IMR-90 (cell line): Measurements from ENCODE around the gene PTGR3. TPM values are rescaled to one million over a fixed set of nuclear protein-coding genes. Genes with fewer than 3 reads are reported as not detected.

Source experiments
- ATAC-seq: fragments of 200-7000 bp; cut with Tn5 transposase; 2 replicates; pipeline ENCODE4 v1.9.1; 2020; ENCODE audit warnings: low read depth, mild to moderate bottlenecking, moderate library complexity
- BruUV-seq: library from RNA; stranded (reverse); fragments of 400-500 nt; replicated peaks from 2 replicates; lab custom pipeline; 2021; lab: Mats Ljungman, UMichigan
- CTCF ChIA-PET: fragments of 300-600 bp; formaldehyde crosslinking; extraction: SDS; loops from one replicate; lab custom pipeline; 2021; ENCODE audit warnings: antibody characterized with exemption; lab: Yijun Ruan, JAX
- POLR2A ChIA-PET: fragments of 300-600 bp; sonication (Branson Sonifier 250); formaldehyde crosslinking; loops from one replicate; lab custom pipeline; 2022; ENCODE audit warnings: antibody characterized with exemption; ENCODE audit not compliant: unreplicated experiment; lab: Charles Lee
- DNase-seq: peaks from one replicate; pipeline ENCODE4 v3.0.0; 2013
- H2AFZ ChIP-seq: replicated peaks from 2 replicates; pipeline ENCODE3; 2013; ENCODE audit warnings: low read length, mild to moderate bottlenecking; ENCODE audit not compliant: poor library complexity
- H2AK5ac ChIP-seq: 2 replicates; pipeline ENCODE4 v1.6.1; 2013; ENCODE audit warnings: low read depth, low read length, inconsistent platforms
- H2AK9ac ChIP-seq: replicated peaks from 2 replicates; pipeline ENCODE3; 2013; ENCODE audit warnings: mild to moderate bottlenecking, low read depth, low read length, moderate library complexity; ENCODE audit not compliant: poor library complexity
- H2BK120ac ChIP-seq: 2 replicates; pipeline ENCODE4 v1.6.1; 2013; ENCODE audit warnings: low read depth, low read length, inconsistent platforms
- H2BK15ac ChIP-seq: 3 replicates; pipeline ENCODE4 v1.6.1; 2013; ENCODE audit warnings: low read depth, low read length, inconsistent platforms
- H2BK20ac ChIP-seq: 2 replicates; pipeline ENCODE4 v1.6.1; 2013; ENCODE audit warnings: low read depth, mild to moderate bottlenecking, inconsistent platforms, low read length, moderate library complexity
- H2BK5ac ChIP-seq: 2 replicates; pipeline ENCODE4 v1.6.1; 2013; ENCODE audit warnings: mild to moderate bottlenecking, low read depth, low read length, inconsistent platforms; ENCODE audit not compliant: poor library complexity, severe bottlenecking
- H3K14ac ChIP-seq: replicated peaks from 2 replicates; pipeline ENCODE4 v1.6.1; 2013; ENCODE audit warnings: low read depth, low read length, inconsistent platforms
- H3K18ac ChIP-seq: 2 replicates; pipeline ENCODE4 v1.6.1; 2013; ENCODE audit warnings: low read depth, low read length, control low read depth
- H3K23ac ChIP-seq: 2 replicates; pipeline ENCODE4 v1.6.1; 2013; ENCODE audit warnings: low read depth, low read length, inconsistent platforms
- H3K27ac ChIP-seq: 2 replicates; pipeline ENCODE4 v1.5.1; 2013; ENCODE audit warnings: mild to moderate bottlenecking, control low read depth, low read length; ENCODE audit not compliant: insufficient read depth
- H3K27me3 ChIP-seq: 2 replicates; pipeline ENCODE4 v1.6.1; 2013; ENCODE audit warnings: low read length; ENCODE audit not compliant: control insufficient read depth, insufficient read depth
- H3K36me3 ChIP-seq: 2 replicates; pipeline ENCODE4 v1.6.1; 2013; ENCODE audit warnings: low read length, mixed read lengths; ENCODE audit not compliant: control insufficient read depth, insufficient read depth
- H3K4ac ChIP-seq: 2 replicates; pipeline ENCODE4 v1.6.1; 2013; ENCODE audit warnings: low read depth, low read length, inconsistent platforms
- H3K4me1 ChIP-seq: 2 replicates; pipeline ENCODE4 v1.6.1; 2013; ENCODE audit warnings: low read length, mixed read lengths; ENCODE audit not compliant: control insufficient read depth, insufficient read depth
- H3K4me2 ChIP-seq: 2 replicates; pipeline ENCODE4 v1.6.1; 2013; ENCODE audit warnings: low read depth, mild to moderate bottlenecking, control low read depth, low read length, moderate library complexity
- H3K4me3 ChIP-seq: 2 replicates; pipeline ENCODE4 v1.5.1; 2013; ENCODE audit warnings: low read depth, mild to moderate bottlenecking, control low read depth, low read length, moderate library complexity; ENCODE audit not compliant: insufficient read depth
- H3K56ac ChIP-seq: 2 replicates; pipeline ENCODE4 v1.6.1; 2013; ENCODE audit warnings: low read length, inconsistent platforms; ENCODE audit not compliant: insufficient read depth; ENCODE audit errors: extremely low read depth
- H3K79me1 ChIP-seq, 2 experiments: 2 replicates each; pipeline ENCODE4 v1.6.1; 2013; ENCODE audit warnings: low read length in 2 of 2, inconsistent platforms in 1 of 2, low read depth in 1 of 2
- H3K9ac ChIP-seq: 2 replicates; pipeline ENCODE4 v1.6.1; 2013; ENCODE audit warnings: low read depth, low read length, control low read depth
- H3K9me1 ChIP-seq: 2 replicates; pipeline ENCODE4 v1.6.1; 2013; ENCODE audit warnings: low read length, inconsistent platforms; ENCODE audit not compliant: insufficient read depth
- H3K9me3 ChIP-seq: 2 replicates; pipeline ENCODE4 v1.6.1; 2013; ENCODE audit warnings: low read length; ENCODE audit not compliant: control insufficient read depth, insufficient read depth
- H4K20me1 ChIP-seq: 2 replicates; pipeline ENCODE4 v1.6.1; 2013; ENCODE audit warnings: low read length, inconsistent platforms; ENCODE audit not compliant: insufficient read depth
- H4K5ac ChIP-seq: 2 replicates; pipeline ENCODE4 v1.6.1; 2013; ENCODE audit warnings: mild to moderate bottlenecking, low read depth, low read length, control low read depth
- H4K8ac ChIP-seq, 2 experiments: 2 replicates each; pipeline ENCODE4 v1.6.1; 2013; ENCODE audit warnings: low read depth in 2 of 2, low read length in 2 of 2, control low read depth in 1 of 2, inconsistent platforms in 1 of 2
- H4K91ac ChIP-seq: 2 replicates; pipeline ENCODE4 v1.6.1; 2013; ENCODE audit warnings: low read depth, low read length, inconsistent platforms; ENCODE audit not compliant: insufficient read depth
- BHLHE40 ChIP-seq: fragments of 150-350 bp; IDR thresholded peaks from 2 replicates; pipeline ENCODE4 v1.6.1; 2016; ENCODE audit warnings: mild to moderate bottlenecking, low read depth, low read length
- CEBPB ChIP-seq: IDR thresholded peaks from 2 replicates; pipeline ENCODE4 v1.6.1; 2012; ENCODE audit warnings: low read depth, low read length, improper control_type of control experiment
- CHD1 ChIP-seq: IDR thresholded peaks from 2 replicates; pipeline ENCODE4 v1.6.1; 2012; ENCODE audit warnings: low read depth, low read length, improper control_type of control experiment
- CTCF ChIP-seq: conservative IDR thresholded peaks from 2 replicates; pipeline ENCODE4 v1.5.1; 2012; ENCODE audit warnings: mild to moderate bottlenecking, low read depth, low read length, improper control_type of control experiment
- ELK1 ChIP-seq: fragments of 150-350 bp; IDR thresholded peaks from 2 replicates; pipeline ENCODE4 v1.6.1; 2016; ENCODE audit warnings: low read depth, mild to moderate bottlenecking, low read length, moderate library complexity, borderline replicate concordance
- FOS ChIP-seq: fragments of 150-350 bp; IDR thresholded peaks from 2 replicates; pipeline ENCODE4 v1.6.1; 2016; ENCODE audit warnings: low read depth, low read length
- MAFK ChIP-seq: IDR thresholded peaks from 2 replicates; pipeline ENCODE4 v1.6.1; 2012; ENCODE audit warnings: low read depth, low read length, improper control_type of control experiment
- MAZ ChIP-seq: IDR thresholded peaks from 2 replicates; pipeline ENCODE4 v1.6.1; 2012; ENCODE audit warnings: low read depth, mild to moderate bottlenecking, low read length, improper control_type of control experiment, moderate library complexity, borderline replicate concordance
- MXI1 ChIP-seq: IDR thresholded peaks from 2 replicates; pipeline ENCODE4 v1.6.1; 2012; ENCODE audit warnings: low read depth, mild to moderate bottlenecking, low read length, moderate library complexity, borderline replicate concordance
- POLR2A ChIP-seq: IDR thresholded peaks from 2 replicates; pipeline ENCODE4 v1.6.1; 2012; ENCODE audit warnings: mild to moderate bottlenecking, low read depth, low read length
- RFX5 ChIP-seq: IDR thresholded peaks from 2 replicates; pipeline ENCODE4 v1.8.0; 2012; ENCODE audit warnings: low read depth, mild to moderate bottlenecking, low read length, moderate library complexity
- SMC3 ChIP-seq: fragments of 150-350 bp; IDR thresholded peaks from 2 replicates; pipeline ENCODE4 v1.6.1; 2016; ENCODE audit warnings: low read depth, mild to moderate bottlenecking, antibody characterized with exemption, low read length, moderate library complexity
- USF2 ChIP-seq: fragments of 150-350 bp; IDR thresholded peaks from 2 replicates; pipeline ENCODE4 v1.6.1; 2017; ENCODE audit warnings: mild to moderate bottlenecking, antibody characterized with exemption, low read length, low read depth
- WGBS, 2 experiments: methylation state at CpG; one replicate each; pipeline versions ENCODE4 v1.1.5 to v1.1.7; 2013; ENCODE audit warnings: missing lambda C conversion rate in 2 of 2; ENCODE audit not compliant: insufficient read length in 1 of 2; ENCODE audit errors: extremely low coverage in 2 of 2; 5-methylcytosine and 5-hydroxymethylcytosine counted together
- dilution Hi-C: fragments of 300-500 bp; cut with HindIII; formaldehyde crosslinking; loops from one replicate; pipeline ENCODE4 v1.14.3; 2018; ENCODE audit warnings: low sequenced_read_pairs; ENCODE audit not compliant: unreplicated experiment
- in situ Hi-C: fragments of 300-500 bp; cut with MboI; formaldehyde crosslinking; loops from 3 replicates; pipeline ENCODE4 v1.14.3; 2019; ENCODE audit warnings: low sequenced_read_pairs, inconsistent platforms, mixed read lengths
- intact Hi-C: fragments of 100-400 bp; cut with micrococcal nuclease; formaldehyde crosslinking; loops from 2 replicates; pipeline ENCODE4 v1.10.0; 2022
- polyA plus RNA-seq, 3 experiments: library from polyadenylated mRNA; depleted of rRNA; stranded (reverse); fragments of >200 nt; gene quantifications; 2 replicates each; pipeline ENCODE4 v1.2.3, GENCODE V29; 2012; ENCODE audit warnings: low replicate concordance in 1 of 3
- total RNA-seq: library from RNA; depleted of rRNA; stranded (reverse); fragments of >200 nt; gene quantifications from 2 replicates; pipeline ENCODE4 v1.2.3, GENCODE V29; 2012

PTGR3 gene
- total and polyA plus RNA-seq, 2 of the 4 experiments (the other 2 are of a cell fraction) = 16.1 to 26.4 TPM

GRCh38 chr18:75185460-75185859 is 23.5 kb downstream of the PTGR3 start:
- H2BK120ac ChIP-seq = no peak overlapping the region
- no peak overlapping the region for H2AFZ ChIP-seq
- H2BK20ac ChIP-seq = no peak overlapping the region
- ChIA-PET CTCF (no interaction called here), POLR2A (no interaction called here)
- intact Hi-C loops = no loop called here
- dilution Hi-C loops = no loop called here
- H3K4me1 ChIP-seq = no peaks in the 10 kb centered on the region
- no peak overlapping the region for H3K14ac ChIP-seq
- no peaks in the 10 kb centered on the region for H3K36me3 ChIP-seq
- WGBS, 2 experiments = no CpG with 5 or more reads among the region's 3 CpGs
- H3K18ac ChIP-seq = no peak overlapping the region
- no peaks in the 10 kb centered on the region for H3K79me1 ChIP-seq
- no peak overlapping the region for H3K23ac ChIP-seq
- no peaks in the 10 kb centered on the region for H4K20me1 ChIP-seq
- H3K9me1 ChIP-seq = 0 out of 2 replicates have a peak, but pooled peaks cover 5% of the 10 kb centered on the region
- H4K8ac ChIP-seq = no peak overlapping the region
- H2BK15ac ChIP-seq = no peak overlapping the region
- no peak overlapping the region for H2AK5ac ChIP-seq
- in situ Hi-C loops = no loop called here
- no peak overlapping the region for H2BK5ac ChIP-seq
- H3K9ac ChIP-seq = no peak overlapping the region
- no peak for DNase-seq
- H4K91ac ChIP-seq = no peak overlapping the region
- no peak for TF ChIP-seq FOS
- no peak for TF ChIP-seq CTCF
- no peak for TF ChIP-seq BHLHE40
- TF ChIP-seq CHD1 = no peak
- no peak for TF ChIP-seq ELK1
- no peak for TF ChIP-seq SMC3
- no peak for TF ChIP-seq MAZ
- no peak for TF ChIP-seq POLR2A
- TF ChIP-seq MAFK = no peak
- TF ChIP-seq USF2 = no peak
- no peak for TF ChIP-seq RFX5
- no peak for TF ChIP-seq CEBPB
- no peak for TF ChIP-seq MXI1
- H3K27me3 ChIP-seq = no peaks in the 10 kb centered on the region; the same call in 1 of the 2 replicates
- no peak for ATAC-seq
- no peak overlapping the region for H3K27ac ChIP-seq
- H2AK9ac ChIP-seq = no peak overlapping the region
- H3K9me3 ChIP-seq = no peaks in the 10 kb centered on the region
- H4K5ac ChIP-seq = no peak overlapping the region
- no TSS peak for BruUV-seq
- no peak overlapping the region for H3K56ac ChIP-seq
- no peak overlapping the region for H3K4ac ChIP-seq
- H3K4me2 ChIP-seq = no peak overlapping the region
- no peak overlapping the region for H3K4me3 ChIP-seq
